ENCODE measurements around the gene TK2.

DNA sequence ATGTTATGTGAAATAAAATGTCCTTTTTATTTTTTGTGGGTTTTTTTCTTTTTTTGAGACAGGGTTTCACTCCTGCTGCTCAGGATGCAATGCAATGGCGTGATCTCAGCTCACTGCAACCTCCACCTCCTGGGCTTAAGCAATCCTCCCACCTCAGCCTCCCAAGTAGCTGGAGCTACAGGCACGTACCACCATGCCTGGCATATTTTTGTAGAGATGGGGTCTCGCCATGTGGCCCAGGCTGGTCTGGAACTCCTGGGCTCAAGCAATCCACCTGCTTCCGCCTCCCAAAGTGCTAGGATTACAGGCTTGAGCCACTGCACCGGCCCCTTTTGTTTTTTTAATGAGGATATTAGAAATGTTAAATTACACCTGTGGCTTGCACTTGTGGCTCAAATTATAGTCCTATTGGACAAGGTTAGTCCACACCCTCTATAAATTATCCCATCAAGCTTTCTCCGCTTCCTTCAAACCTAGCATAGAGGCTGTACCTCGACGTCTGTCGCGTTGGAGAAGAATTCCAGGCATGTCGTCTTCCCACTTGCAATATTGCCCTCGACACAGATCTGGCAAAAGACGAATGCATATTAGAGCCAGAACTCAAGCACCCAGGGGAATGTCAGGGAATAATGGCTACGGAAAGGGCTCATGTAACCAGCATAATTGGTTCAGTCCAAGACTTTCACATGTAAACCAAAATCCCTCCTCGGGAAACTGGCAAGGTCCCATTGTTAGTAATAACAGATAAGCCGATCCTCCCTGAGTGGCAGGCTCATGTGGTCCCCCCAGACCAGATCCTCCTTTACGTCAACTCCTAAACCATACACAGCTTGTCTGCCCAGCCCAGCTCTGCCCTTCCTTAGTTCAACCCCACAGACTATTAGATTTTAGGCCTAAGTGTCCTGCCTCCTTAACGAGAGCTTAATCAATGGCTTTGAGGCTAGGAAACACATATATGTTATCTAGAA, 8.2 kb downstream of the TK2 start:
- TF ChIP-seq, protein P1, sequence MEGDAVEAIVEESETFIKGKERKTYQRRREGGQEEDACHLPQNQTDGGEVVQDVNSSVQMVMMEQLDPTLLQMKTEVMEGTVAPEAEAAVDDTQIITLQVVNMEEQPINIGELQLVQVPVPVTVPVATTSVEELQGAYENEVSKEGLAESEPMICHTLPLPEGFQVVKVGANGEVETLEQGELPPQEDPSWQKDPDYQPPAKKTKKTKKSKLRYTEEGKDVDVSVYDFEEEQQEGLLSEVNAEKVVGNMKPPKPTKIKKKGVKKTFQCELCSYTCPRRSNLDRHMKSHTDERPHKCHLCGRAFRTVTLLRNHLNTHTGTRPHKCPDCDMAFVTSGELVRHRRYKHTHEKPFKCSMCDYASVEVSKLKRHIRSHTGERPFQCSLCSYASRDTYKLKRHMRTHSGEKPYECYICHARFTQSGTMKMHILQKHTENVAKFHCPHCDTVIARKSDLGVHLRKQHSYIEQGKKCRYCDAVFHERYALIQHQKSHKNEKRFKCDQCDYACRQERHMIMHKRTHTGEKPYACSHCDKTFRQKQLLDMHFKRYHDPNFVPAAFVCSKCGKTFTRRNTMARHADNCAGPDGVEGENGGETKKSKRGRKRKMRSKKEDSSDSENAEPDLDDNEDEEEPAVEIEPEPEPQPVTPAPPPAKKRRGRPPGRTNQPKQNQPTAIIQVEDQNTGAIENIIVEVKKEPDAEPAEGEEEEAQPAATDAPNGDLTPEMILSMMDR (conservative IDR thresholded peaks at IDR 0.05; ENCODE audit: low read depth in 2 of 2): no peak
- TF ChIP-seq EZH2 (IDR thresholded peaks at IDR 0.05; ENCODE audit: low read depth, unreplicated experiment) (no peak), ZNF114 (CRISPR knock-in tag; IDR thresholded peaks at IDR 0.05) (no peak), ZNF331 (CRISPR knock-in tag; IDR thresholded peaks at IDR 0.05; ENCODE audit: low read depth) (no peak), POLR2AphosphoS5 (IDR thresholded peaks at IDR 0.05; ENCODE audit: low read depth) (no peak), EZH2phosphoT487 (IDR thresholded peaks at IDR 0.05; ENCODE audit: unreplicated experiment) (no peak), NANOG (IDR thresholded peaks at IDR 0.05; ENCODE audit: borderline replicate concordance) (no peak)
- TF ChIP-seq, protein P2, sequence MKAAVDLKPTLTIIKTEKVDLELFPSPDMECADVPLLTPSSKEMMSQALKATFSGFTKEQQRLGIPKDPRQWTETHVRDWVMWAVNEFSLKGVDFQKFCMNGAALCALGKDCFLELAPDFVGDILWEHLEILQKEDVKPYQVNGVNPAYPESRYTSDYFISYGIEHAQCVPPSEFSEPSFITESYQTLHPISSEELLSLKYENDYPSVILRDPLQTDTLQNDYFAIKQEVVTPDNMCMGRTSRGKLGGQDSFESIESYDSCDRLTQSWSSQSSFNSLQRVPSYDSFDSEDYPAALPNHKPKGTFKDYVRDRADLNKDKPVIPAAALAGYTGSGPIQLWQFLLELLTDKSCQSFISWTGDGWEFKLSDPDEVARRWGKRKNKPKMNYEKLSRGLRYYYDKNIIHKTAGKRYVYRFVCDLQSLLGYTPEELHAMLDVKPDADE (IDR thresholded peaks at IDR 0.05): no peak

Measured in GM23338 (cell line).